Amniotic epithelial cell (primary cell): Measurements from ENCODE around the gene LRP3.
"Not testable (repeated sequence)": the region's sequence is repeated elsewhere in the genome, so short reads cannot be mapped to it uniquely, and the experiment has no call there.

ENCODE experiments used
- DNase-seq: peaks from one replicate; pipeline ENCODE4 v3.0.0-alpha.2; 2010; ENCODE audit warnings: low read depth

LRP3 gene

DNA sequence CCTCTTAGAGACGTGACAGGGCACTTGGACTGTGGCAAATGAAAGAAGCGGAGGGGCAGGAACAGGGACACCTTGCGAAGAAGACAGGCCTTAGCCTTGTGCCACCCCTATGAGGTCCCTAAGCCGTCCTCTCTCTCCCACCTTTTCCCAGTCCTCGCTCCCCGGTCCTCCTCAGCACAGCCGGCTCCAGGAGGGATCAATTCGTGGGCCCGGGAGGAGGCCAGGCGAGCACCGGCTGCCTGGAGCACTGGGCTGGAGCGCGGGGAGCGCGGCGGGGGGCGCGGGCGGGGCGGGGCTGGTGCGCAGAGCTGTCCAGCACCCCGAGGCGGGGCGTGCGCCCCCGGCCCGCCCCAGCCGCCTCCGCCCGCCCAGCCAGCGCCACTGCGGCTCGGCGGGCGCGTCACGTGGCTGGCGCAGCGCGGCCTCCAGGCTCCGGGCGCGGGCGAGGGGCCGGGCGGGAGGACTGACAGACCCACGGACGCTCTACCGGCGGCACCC, at the start of gene LRP3:
Gene LRP3 (plus strand): TSS at position 466 of the 498 bp plus-strand sequence. CDS start 456 bp downstream, outside the sequence.
- DNase-seq = no peak

GRCh38 chr19:33146209-33146608, 47.9 kb upstream of the LRP3 start:
- no peak for DNase-seq

DNA sequence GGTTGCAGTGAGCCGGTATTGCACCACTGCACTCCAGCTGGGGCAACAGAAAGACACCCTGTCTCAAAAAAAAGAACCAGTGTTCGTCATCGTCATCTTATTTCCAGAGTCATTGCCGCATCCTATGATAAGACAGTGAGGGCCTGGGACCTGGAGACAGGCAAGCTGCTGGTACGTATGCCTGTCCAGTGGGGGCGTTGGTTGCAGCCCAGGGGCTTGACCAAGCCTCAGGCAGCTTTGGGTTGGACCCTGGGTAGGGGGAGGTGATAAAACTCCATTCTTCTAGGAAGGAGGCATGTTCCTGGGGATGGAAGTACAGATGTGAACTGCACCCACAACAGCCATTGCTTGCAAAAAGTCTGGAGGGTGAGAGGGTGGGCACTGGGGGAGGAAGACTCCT, 46.6 kb upstream of the LRP3 start:
- DNase-seq = no peak

DNA sequence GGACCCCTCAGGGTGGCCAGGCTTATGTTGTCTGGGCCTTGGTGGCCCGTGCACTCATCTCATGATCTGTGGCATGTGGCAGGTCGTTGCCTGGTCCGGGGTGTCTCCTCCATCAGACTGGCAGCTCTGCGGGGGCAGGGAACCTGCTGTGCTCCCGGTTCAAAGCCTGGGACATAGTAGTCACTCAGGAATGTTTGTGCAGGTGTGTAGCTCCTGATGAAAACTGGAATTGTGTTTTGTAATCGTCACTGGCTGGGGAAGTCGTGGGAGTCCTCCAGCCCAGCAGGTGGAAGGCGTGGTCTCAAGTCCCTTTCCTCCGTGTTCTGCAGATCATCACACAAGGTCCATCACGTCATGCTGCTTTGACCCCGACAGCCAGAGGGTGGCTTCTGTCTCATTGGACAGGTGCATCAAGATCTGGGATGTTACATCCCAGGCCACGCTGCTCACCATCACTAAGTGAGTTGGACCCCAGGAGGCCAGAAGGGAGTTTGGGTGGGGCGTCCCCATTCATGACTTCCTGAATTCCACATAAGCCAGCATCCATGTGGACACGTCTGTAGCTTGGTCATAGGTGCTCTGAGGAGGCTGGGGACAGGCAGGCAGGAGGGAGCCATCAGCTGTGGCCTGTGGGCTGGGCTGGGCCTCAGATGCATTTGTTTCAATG, 43.1 kb upstream of the LRP3 start:
- DNase-seq = no peak

GRCh38 chr19:33152176-33152575, 42.0 kb upstream of the LRP3 start:
- DNase-seq = peak; percentile 75

- DNase-seq = not testable (repeated sequence)
These were observed 41.5 kb upstream of the LRP3 start for GRCh38 chr19:33152625-33153024.

GRCh38 chr19:33154313-33154712, 39.8 kb upstream of the LRP3 start:
- not testable (repeated sequence) for DNase-seq

DNA sequence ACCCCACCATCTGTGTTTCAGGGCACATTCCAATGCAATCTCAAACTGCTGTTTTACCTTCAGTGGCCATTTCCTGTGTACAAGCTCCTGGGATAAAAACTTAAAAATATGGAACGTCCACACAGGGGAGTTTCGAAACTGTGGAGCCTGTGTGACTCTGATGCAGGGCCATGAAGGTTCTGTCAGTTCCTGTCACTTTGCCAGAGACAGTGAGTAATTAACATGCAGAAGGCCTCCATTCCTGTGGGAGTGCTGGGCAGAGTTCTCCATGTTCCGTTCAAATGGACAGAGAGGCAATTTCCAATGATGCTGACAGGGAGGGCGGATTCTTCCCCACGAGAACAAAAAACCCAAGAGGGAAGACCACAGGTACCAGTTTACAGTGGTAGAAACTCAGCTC, 37.8 kb upstream of the LRP3 start:
- peak; percentile 48 for DNase-seq

GRCh38 chr19:33157906-33158305, 36.2 kb upstream of the LRP3 start:
- no peak for DNase-seq

DNA sequence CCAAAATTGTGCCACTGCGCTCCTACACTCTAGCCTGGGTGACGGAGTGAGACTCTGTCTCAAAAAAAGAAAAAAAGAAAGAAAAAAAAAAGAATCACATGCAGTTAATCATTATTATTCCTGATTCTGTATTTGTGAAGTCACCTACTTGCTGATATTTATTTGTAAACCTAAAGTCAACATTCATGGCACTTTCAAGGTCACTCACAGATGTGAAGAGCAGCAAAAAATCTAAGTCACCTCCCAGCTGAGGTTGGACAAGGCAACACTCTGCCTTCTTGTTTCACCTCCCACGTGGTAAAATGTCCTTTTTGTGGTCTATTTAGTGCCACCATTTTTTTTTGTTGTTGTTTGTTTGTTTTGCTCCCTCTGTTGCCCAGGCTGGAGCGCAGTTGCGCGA, 35.8 kb upstream of the LRP3 start:
- no peak for DNase-seq

GRCh38 chr19:33159149-33159548, 35.0 kb upstream of the LRP3 start:
- DNase-seq = no peak

DNA sequence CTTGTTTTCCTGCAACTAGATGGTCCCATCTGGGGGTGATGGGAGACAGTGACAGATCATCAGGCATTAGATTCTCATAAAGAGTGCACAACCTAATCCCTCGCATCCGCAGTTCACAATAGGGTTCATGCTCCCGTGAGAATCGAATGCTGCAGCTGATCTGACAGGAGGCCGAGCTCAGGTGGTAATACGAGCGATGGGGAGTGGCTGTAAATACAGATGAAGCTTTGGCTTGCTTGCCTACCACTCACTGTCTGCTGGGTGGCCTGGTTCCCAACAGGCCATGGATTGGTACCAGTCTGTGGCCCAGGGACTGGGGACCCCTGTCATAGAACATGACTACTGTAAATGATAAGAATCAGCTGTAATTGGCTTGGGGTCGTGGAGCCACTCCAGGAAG, 34.2 kb upstream of the LRP3 start:
- DNase-seq = no peak

DNA sequence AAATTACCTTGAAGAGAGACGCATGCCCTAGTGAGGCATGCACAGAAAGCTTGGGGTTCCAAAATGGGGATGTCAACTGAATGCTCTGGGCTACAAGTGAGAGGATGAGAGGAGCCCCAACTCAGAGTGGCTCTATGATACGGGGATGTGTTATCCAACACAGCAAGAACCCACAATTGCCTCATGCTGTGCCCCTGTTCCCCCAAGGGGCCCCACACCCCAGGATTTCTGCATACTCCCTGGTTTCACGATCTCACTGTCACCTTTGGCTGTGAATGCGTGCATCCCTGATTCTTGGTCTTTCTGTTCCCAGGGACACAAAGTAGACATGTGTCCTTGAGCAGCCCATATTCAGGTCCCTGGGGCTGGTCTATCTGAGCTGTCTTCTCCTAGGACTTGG, 32.9 kb upstream of the LRP3 start:
- no peak for DNase-seq

DNA sequence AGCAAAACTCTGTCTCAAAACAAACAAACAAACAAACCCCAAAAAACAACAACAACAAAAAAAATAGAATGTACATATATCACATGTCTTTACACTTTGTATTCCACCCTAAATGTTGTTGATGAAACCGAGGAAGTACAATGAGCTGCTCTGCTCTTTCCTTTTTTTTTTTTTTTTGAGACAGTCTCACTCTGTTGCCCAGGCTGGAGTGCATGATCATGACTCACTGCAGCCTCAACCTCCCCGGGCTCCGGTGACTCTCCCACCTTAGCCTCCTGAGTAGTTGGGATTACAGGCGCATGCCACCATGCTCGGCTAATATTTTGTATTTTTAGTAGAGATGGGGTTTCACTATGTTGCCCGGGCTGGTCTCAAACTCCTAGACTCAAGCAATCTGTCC, 30.6 kb upstream of the LRP3 start:
- DNase-seq = no peak

- not testable (repeated sequence) for DNase-seq
These were observed 28.1 kb upstream of the LRP3 start for GRCh38 chr19:33166037-33166436.

DNA sequence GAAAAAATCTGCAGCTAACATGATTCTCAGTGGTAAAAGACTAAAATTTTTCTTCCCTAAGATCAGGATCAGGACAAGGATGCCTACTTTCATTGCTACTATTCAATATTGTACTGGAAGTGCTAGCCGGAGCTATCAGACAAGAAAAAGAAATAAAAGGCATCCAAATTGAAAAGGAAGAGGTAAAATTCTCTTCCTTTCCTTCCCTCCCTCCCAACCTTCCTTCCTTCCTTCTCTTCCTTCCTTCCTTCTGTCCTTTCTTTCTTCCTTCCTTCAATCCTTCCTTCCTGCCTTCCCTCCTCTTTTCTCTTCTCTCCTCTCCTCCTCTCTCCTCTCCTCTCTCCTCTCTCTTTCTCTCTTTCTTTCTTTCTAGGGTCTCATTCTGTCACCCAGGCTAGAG, 26.7 kb upstream of the LRP3 start:
- no peak for DNase-seq

GRCh38 chr19:33168528-33168927, 25.6 kb upstream of the LRP3 start:
- no peak for DNase-seq

GRCh38 chr19:33171222-33171795, 22.8 kb upstream of the LRP3 start:
- DNase-seq = no peak

- peak; percentile 50 for DNase-seq
These were observed 22.2 kb upstream of the LRP3 start for GRCh38 chr19:33171916-33172359.

DNA sequence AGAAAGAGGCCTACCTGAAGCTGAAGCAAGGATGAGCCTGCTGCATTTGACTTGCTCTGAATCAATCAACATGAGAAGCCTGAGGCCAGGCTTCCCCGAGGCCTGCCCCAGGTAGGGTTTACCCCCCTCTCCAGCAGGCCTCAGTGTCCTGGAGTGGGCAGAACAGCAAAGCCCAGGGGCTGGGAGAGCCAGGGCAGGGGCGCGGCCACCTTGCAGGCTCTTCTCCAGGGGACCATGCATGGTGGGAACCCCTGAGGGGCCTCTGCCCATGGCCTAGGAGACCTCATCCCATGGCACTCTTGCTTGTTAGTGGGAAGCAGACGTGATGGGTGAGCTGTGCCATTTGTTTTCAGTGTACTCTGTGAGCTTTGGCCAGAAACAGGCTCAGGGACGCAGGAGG, 19.9 kb upstream of the LRP3 start:
- DNase-seq = no peak

DNA sequence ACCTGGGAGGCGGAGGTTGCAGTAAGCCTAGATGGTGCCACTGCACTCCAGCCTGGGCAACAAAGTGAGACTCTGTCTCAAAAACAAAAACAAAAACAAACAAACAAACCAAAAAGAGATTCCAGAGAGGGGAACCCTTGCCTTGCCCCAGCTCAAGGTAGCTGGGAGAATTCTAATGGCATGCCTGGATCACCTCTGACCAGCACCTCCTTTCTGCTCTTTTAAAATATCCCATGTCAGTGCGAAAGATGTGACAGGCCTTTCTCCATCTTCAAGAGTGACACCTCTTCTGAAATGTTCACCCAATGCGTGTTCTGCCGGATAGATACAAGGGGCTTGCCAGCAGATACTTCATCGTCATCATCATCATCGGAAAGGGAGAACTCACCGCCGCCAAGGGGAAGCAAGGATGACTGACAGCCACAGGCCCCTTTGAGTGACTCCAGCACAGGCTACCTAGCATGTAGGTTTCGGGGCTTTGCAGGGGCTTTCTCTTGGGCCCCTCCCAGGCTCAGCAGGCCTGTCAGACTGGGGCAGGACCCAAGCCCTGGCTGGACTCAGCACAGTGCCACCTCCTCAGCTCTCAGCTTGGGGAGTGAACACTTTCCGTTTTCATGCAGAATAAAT, 18.9 kb upstream of the LRP3 start:
- no peak for DNase-seq

GRCh38 chr19:33175886-33176669, 18.1 kb upstream of the LRP3 start:
- DNase-seq = peak; percentile 47
